GM19468 (cell line): ENCODE measurements around the gene ZNF490.
"Not testable (repeated sequence)": the region's sequence is repeated elsewhere in the genome, so short reads cannot be mapped to it uniquely, and the experiment has no call there.

ENCODE experiments used
- ATAC-seq: cut with Tn5 transposase; IDR thresholded peaks from one replicate; pipeline ENCODE4 v1.9.1; 2021; ENCODE audit warnings: mild to moderate bottlenecking, moderate library complexity, moderate number of reproducible peaks; ENCODE audit not compliant: unreplicated experiment; ENCODE audit errors: extremely low read depth

The ZNF490 gene

GRCh38 chr19:12623361-12624031 is 12.9 kb upstream of the ZNF490 start:
- ATAC-seq, result no peak

- not testable (repeated sequence) for ATAC-seq
Observed at GRCh38 chr19:12621253-12622024, 10.8 kb upstream of the ZNF490 start.

GRCh38 chr19:12617646-12618045 is 7.0 kb upstream of the ZNF490 start:
- ATAC-seq, result no peak

GRCh38 chr19:12611361-12611699 is 717 bp upstream of the ZNF490 start:
- no peak for ATAC-seq

GRCh38 chr19:12607631-12608030 is 3.0 kb downstream of the ZNF490 start:
- ATAC-seq, result no peak

GRCh38 chr19:12606796-12607195 is 3.8 kb downstream of the ZNF490 start:
- no peak for ATAC-seq

GRCh38 chr19:12603714-12604113 is 6.9 kb downstream of the ZNF490 start:
- no peak for ATAC-seq

GRCh38 chr19:12597594-12597993 is 13.0 kb downstream of the ZNF490 start:
- ATAC-seq, result no peak

- no peak for ATAC-seq
Observed at GRCh38 chr19:12596927-12597548, 13.6 kb downstream of the ZNF490 start.

GRCh38 chr19:12596485-12596884 is 14.1 kb downstream of the ZNF490 start:
- no peak for ATAC-seq

GRCh38 chr19:12581100-12581499 is 29.5 kb downstream of the ZNF490 start:
- ATAC-seq, result no peak

- no peak for ATAC-seq
Observed at GRCh38 chr19:12580180-12580694, 30.4 kb downstream of the ZNF490 start.

- no peak for ATAC-seq
Observed at GRCh38 chr19:12578641-12579040, 32.0 kb downstream of the ZNF490 start.

- no peak for ATAC-seq
Observed at GRCh38 chr19:12574036-12574435, 36.6 kb downstream of the ZNF490 start.

GRCh38 chr19:12567951-12568350 is 42.7 kb downstream of the ZNF490 start:
- no peak for ATAC-seq

- not testable (repeated sequence) for ATAC-seq
Observed at GRCh38 chr19:12566380-12566779, 44.2 kb downstream of the ZNF490 start.

GRCh38 chr19:12564016-12564664 is 46.5 kb downstream of the ZNF490 start:
- no peak for ATAC-seq

- ATAC-seq, result no peak
Observed at GRCh38 chr19:12555456-12555930, 55.1 kb downstream of the ZNF490 start.

- ATAC-seq, result peak; percentile 95
Observed at GRCh38 chr19:12551060-12551832, 59.4 kb downstream of the ZNF490 start, which contains the start of gene ZNF564. TSS of gene ZNF564 (minus strand) at chr19:12551482. CDS start at chr19:12551332, 150 bp downstream.

- no peak for ATAC-seq
Observed at GRCh38 chr19:12546903-12547302, 63.7 kb downstream of the ZNF490 start.
